Suprapubic skin (tissue), 4 donors: ENCODE measurements around the gene SDHB. TPM values are rescaled to one million over a fixed set of nuclear protein-coding genes. Genes with fewer than 3 reads are reported as not detected.

Experiments
- DNase-seq, 2 donors: peaks; one replicate each; pipeline ENCODE4 v3.0.0-alpha.2; 2019; ENCODE audit warnings: low spot score in 2 of 2
- H3K27ac ChIP-seq: fragments of 200-600 bp; sonication (generic); one replicate; pipeline ENCODE4 v1.5.1; 2019
- H3K27me3 ChIP-seq: fragments of 200-600 bp; sonication (generic); one replicate; pipeline ENCODE4 v1.5.1; 2019
- H3K36me3 ChIP-seq: fragments of 200-600 bp; sonication (generic); one replicate; pipeline ENCODE4 v1.5.1; 2019
- H3K4me1 ChIP-seq: fragments of 200-600 bp; sonication (generic); one replicate; pipeline ENCODE4 v1.5.1; 2019
- H3K4me3 ChIP-seq: fragments of 200-600 bp; sonication (generic); one replicate; pipeline ENCODE4 v1.5.1; 2019; ENCODE audit warnings: mild to moderate bottlenecking
- H3K9me3 ChIP-seq: fragments of 200-600 bp; sonication (generic); one replicate; pipeline ENCODE4 v1.5.1; 2019
- CTCF ChIP-seq, 2 donors: fragments of 200-600 bp in 1 of 2; fragments of 450-650 bp in 1 of 2; sonication (generic) in 1 of 2; IDR thresholded peaks; one replicate each; pipeline ENCODE4 v1.5.1; 2016 to 2019; ENCODE audit warnings: antibody characterized with exemption in 2 of 2, mild to moderate bottlenecking in 1 of 2, moderate library complexity in 1 of 2
- EP300 ChIP-seq: sonication (generic); formaldehyde crosslinking; IDR thresholded peaks from one replicate; pipeline ENCODE4 v1.6.1; 2017; ENCODE audit warnings: antibody characterized with exemption
- POLR2A ChIP-seq, 2 donors: fragments of 450-650 bp; IDR thresholded peaks; one replicate each; pipeline ENCODE4 v1.6.1; 2017; ENCODE audit warnings: antibody characterized with exemption in 2 of 2, mild to moderate bottlenecking in 2 of 2, moderate library complexity in 2 of 2
- POLR2AphosphoS5 ChIP-seq, 3 donors: sonication (generic); formaldehyde crosslinking; IDR thresholded peaks; one replicate each; pipeline ENCODE4 v1.6.1; 2017; ENCODE audit warnings: antibody characterized with exemption in 3 of 3
- WGBS: methylation state at CpG from one replicate; pipeline ENCODE4 v1.1.5; 2018; 5-methylcytosine and 5-hydroxymethylcytosine counted together
- total RNA-seq, 4 donors: library from RNA; depleted of rRNA; stranded (reverse); fragments of >200 nt; gene quantifications; one replicate each; pipeline ENCODE4 v1.1.0, GENCODE V29; 2016

The SDHB gene
- total RNA-seq, 4 donors from 2014 or later: 69.0 to 98.3 (median 90.5) TPM

GRCh38 chr1:17033481-17033880, 20.4 kb downstream of the SDHB start:
- H3K9me3 ChIP-seq: no peaks in the 10 kb centered on the region
- no peak overlapping the region for H3K27ac ChIP-seq
- DNase-seq: no peak
- H3K4me1 ChIP-seq: no peaks in the 10 kb centered on the region
- no peaks in the 10 kb centered on the region for H3K27me3 ChIP-seq
- H3K4me3 ChIP-seq: no peak overlapping the region
- peaks cover 53% of the 10 kb centered on the region for H3K36me3 ChIP-seq
- WGBS: 82% methylated on average over 4 of the region's 4 CpGs
- TF ChIP-seq EP300 (no peak), CTCF (IDR thresholded peaks at IDR 0.05) (no peak)

- no peak for DNase-seq
- Histone ChIP-seq H3K36me3 (peaks cover 52% of the 10 kb centered on the region), H3K9me3 (no peaks in the 10 kb centered on the region), H3K4me1 (peaks cover 5% of the 10 kb centered on the region), H3K27me3 (no peaks in the 10 kb centered on the region), H3K27ac (no peak overlapping the region), H3K4me3 (no peak overlapping the region)
- WGBS: 73% methylated on average over 3 of the region's 3 CpGs
- TF ChIP-seq POLR2A (IDR thresholded peaks at IDR 0.05): no peak
- no peak for TF ChIP-seq CTCF (IDR thresholded peaks at IDR 0.05)
- no peak for TF ChIP-seq POLR2AphosphoS5 (IDR thresholded peaks at IDR 0.05)
- TF ChIP-seq EP300: no peak
These were observed 21.1 kb downstream of the SDHB start for GRCh38 chr1:17032741-17033140.

GRCh38 chr1:17031436-17031835, 22.4 kb downstream of the SDHB start:
- Histone ChIP-seq H3K27ac (no peak overlapping the region), H3K4me1 (peaks cover 14% of the 10 kb centered on the region), H3K4me3 (no peak overlapping the region), H3K36me3 (peaks cover 59% of the 10 kb centered on the region), H3K9me3 (no peaks in the 10 kb centered on the region), H3K27me3 (no peaks in the 10 kb centered on the region)
- TF ChIP-seq EP300 (no peak), CTCF (IDR thresholded peaks at IDR 0.05) (no peak), POLR2A (IDR thresholded peaks at IDR 0.05) (no peak), POLR2AphosphoS5 (IDR thresholded peaks at IDR 0.05) (no peak)
- DNase-seq: no peak
- 93% methylated on average over 4 of the region's 4 CpGs for WGBS

- H3K4me1 ChIP-seq: peaks cover 14% of the 10 kb centered on the region
- no peaks in the 10 kb centered on the region for H3K27me3 ChIP-seq
- peaks cover 67% of the 10 kb centered on the region for H3K36me3 ChIP-seq
- no peak overlapping the region for H3K4me3 ChIP-seq
- H3K9me3 ChIP-seq: no peaks in the 10 kb centered on the region
- WGBS: 82% methylated on average over 4 of the region's 4 CpGs
- H3K27ac ChIP-seq: no peak overlapping the region
- TF ChIP-seq CTCF (IDR thresholded peaks at IDR 0.05) (no peak), POLR2AphosphoS5 (IDR thresholded peaks at IDR 0.05) (no peak), EP300 (no peak), POLR2A (IDR thresholded peaks at IDR 0.05) (no peak)
- DNase-seq: no peak
These were observed 23.6 kb downstream of the SDHB start for GRCh38 chr1:17030206-17030605.

GRCh38 chr1:17028662-17029188, 25.1 kb downstream of the SDHB start:
- 63% methylated on average over 5 of the region's 5 CpGs for WGBS
- no peaks in the 10 kb centered on the region for H3K9me3 ChIP-seq
- H3K27me3 ChIP-seq: no peaks in the 10 kb centered on the region
- TF ChIP-seq POLR2AphosphoS5 (IDR thresholded peaks at IDR 0.05): peak in 1 of 3 donors; percentile 21
- no peak for TF ChIP-seq CTCF (IDR thresholded peaks at IDR 0.05)
- TF ChIP-seq POLR2A (IDR thresholded peaks at IDR 0.05): no peak
- no peak for TF ChIP-seq EP300
- peaks cover 75% of the 10 kb centered on the region for H3K36me3 ChIP-seq
- DNase-seq: no peak
- no peak overlapping the region for H3K4me3 ChIP-seq
- peaks cover 14% of the 10 kb centered on the region for H3K4me1 ChIP-seq
- H3K27ac ChIP-seq: peak overlapping the region; percentile 63
